Occipital lobe (tissue), 2 donors: ENCODE results near the gene CRTC1. TPM values are rescaled to one million over a fixed set of nuclear protein-coding genes. Genes with fewer than 3 reads are reported as not detected.

Source experiments
- DNase-seq: peaks from one replicate; lab custom pipeline; 2025; lab: John Stamatoyannopoulos, UW
- total RNA-seq: library from RNA; depleted of rRNA; stranded (reverse); fragments of >200 nt; gene quantifications from one replicate; pipeline ENCODE4 v1.2.3, GENCODE V29; 2014

The CRTC1 gene
- total RNA-seq, 1 donor from 2014 or later, result 6.6 TPM

DNA sequence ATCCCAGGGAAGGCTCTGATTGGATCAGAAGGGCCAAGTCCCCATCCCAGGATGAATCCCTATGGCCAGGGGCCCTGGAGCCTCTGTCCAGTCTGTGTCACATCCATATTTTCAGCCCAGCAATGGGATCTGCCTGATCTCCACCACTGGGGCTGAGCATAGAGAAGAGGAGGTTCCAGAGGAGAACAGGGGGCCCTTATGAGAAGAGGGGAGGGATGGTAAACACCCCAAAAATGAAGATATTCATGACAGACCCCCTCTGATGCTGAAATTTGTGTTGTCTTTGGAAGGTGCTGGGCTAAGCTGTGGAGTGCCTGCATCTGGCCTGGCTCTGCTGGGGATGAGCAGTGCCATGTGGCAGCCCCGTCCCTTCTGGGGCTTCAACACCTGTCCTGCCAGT is 32.2 kb upstream of the CRTC1 start:
- no peak for DNase-seq

DNA sequence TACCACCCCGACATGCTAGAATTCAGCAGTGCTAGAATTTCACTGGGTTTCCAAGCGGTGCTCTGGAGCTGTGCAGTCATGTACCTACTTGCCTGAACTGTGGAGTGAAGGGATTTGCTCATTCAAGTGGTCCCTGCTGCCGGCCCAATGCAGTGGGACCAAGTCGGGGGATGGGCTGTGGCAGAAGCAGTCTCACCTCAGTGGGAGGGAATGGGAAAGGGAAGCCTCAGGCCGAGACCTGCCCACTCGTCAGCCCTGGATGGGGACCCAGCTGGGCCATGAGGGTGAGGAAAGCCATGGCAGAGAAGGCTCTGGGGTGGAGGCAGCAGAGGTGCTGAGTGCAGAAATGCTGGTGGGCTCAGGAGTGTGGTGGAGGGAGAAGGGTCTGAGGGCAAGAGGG is 31.7 kb upstream of the CRTC1 start:
- no peak for DNase-seq

DNA sequence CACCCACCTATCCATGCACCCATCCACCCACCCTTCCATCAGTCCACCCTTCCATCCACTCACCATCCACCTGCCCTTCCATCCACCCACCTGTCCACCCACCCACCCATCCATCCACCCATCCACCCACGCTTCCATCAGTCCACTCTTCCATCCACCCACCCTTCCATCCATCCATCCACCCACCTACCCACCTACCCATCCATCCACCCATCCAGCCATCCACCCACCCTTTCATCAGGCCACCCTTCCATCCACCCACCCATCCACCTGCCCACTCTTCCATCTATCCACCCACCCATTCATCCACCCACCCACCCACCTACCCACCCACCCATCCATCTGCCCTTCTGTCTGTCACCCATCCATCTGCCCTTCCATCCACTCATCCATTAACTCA is 29.6 kb upstream of the CRTC1 start:
- DNase-seq, result no peak

DNA sequence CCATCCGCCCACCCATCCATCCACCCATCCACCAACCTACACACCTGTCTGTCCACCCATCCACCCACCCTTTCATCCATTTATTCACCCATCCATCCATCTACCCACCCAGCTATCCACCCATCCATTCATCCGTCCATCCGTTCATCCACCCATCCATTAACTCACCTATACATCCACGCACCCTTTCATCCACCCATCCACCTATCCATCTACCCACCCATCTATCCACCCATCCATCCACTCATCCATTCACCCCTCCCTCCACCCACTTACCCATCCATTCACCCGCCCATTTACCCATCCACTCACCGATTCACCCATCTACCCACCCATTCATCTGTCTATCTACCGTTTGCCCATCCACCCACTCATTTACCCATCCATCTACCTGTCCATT is 29.0 kb upstream of the CRTC1 start:
- DNase-seq, result no peak

DNA sequence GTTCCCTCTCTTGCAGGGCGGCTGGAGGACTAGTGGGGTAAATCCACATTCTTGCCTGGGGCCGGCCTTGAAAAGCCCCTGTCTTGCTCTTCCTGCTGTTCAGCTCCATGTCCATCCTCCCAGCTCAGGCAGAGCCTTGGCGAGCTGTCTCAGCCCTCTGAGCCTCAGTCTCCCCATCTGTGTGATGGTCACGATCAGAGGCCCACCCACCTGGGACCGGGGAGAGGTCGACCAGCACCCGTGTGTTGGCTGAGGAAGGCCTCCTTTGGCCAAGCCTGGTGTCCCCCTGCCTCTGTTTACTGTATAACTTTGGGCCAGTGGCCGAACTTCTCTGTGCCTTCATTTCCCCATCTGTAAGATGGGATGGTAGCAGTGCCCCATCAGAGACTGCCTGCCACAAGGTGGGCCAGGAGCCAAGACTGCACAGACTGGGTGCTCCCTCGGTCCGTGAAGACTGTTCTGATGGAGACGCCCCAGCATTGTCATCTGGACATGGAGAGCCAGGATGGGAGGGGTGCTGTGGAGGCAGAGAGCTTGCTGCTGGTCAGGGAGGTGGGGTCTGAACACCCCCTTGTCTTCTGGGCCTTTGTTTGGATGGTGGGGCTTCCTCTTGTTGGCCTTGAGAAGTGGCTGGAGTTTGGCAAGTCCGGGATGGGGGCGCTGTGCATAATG is 28.2 kb upstream of the CRTC1 start:
- DNase-seq, result no peak

DNA sequence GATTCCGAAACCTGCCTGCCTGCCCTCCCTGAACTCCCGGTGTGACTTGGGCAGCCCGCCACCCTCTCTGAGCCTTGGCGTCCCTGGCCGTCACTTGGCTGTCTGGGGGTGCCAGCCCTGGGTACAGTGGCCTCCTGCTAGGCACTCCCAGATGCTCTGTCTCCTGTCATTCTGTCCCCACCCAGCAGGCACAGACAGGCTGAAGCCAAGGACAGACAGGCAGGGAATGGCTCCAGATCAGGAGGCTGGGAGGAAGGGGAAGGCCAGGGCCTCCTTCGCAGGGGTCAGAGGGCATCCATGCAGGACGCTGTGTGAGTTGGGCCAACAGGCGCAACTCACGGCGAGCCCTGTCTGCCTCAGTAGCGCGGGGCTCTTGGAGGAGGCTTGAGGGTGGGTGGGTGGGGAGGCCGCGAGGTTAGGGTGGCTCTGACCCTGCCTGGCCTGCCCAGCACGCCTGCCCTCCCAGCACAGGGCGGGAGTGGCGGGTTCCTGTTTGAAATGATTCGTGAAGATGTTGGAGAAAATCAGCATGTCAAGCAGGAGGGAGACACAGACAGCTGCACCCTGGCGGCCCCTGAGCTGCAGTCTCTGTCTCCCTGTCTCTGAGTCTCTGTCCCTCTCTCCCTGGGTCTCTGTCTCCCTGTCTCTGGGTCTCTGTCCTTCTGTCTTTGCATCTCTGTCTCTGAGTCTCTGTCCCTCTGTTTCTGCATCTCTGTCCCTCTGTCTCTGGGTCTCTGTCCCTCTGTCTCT is 27.0 kb upstream of the CRTC1 start:
- no peak for DNase-seq

DNA sequence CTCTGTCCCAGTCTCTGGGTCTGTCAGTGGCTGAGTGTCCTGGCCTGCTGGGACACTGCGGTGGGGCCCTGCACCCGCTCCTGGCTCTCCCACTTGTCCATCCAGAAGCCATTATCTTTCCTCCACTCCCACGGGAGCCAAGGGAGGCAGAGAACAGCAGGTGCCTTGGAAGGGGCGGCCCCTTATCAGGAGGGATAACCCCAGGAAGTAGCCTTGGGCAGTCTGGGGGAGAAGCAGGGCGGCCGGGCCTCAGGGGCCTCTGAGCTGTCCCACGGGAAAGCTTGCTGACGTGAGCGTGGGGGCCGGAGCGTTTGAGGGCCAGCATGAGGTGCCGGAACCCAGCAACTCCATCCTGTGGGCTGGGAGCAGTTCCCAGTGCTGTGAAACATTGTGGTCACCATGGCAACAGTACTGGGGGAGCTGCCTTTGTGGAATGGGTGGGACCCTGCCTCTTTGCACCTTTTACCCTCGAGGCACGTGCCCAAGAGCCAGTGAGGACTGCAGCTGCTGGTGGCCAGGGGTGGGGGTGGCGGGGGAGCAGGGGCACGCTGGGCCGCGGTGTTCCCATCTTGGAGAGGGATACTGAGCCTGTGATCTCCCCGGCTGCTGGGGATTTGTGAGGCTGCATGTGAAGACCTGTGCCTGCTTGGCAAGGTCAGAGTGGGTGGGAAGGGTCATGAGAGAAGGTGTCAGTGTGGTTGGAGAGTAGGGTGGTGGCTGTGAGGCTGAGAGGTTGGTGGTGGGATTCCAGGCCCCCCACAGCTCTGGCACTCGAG is 25.7 kb upstream of the CRTC1 start:
- peak; percentile 58 for DNase-seq

DNA sequence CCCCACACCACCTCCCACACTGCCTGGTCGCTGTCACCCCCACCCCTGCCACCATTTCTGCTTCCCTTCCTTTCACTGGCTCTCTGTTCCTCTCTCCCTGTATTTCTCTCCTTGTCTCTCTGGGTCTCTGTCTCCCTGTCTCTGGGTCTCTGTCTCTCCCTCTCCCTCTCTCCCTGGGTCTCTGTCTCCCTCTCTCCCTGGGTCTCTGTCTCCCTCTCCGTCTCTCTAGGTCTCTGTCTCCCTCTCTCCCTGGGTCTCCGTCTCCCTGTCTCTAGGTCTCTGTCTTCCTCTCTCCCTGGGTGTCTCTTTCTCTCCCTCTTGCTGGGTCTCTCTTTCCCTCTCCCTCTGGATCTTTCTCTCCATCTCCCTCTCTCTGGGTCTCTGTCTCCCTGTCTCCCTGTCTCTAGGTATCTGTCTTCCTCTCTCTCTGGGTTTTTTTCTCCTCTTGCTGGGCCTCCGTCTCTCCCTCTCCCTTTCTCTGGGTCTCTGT is 25.1 kb upstream of the CRTC1 start:
- no peak for DNase-seq

DNA sequence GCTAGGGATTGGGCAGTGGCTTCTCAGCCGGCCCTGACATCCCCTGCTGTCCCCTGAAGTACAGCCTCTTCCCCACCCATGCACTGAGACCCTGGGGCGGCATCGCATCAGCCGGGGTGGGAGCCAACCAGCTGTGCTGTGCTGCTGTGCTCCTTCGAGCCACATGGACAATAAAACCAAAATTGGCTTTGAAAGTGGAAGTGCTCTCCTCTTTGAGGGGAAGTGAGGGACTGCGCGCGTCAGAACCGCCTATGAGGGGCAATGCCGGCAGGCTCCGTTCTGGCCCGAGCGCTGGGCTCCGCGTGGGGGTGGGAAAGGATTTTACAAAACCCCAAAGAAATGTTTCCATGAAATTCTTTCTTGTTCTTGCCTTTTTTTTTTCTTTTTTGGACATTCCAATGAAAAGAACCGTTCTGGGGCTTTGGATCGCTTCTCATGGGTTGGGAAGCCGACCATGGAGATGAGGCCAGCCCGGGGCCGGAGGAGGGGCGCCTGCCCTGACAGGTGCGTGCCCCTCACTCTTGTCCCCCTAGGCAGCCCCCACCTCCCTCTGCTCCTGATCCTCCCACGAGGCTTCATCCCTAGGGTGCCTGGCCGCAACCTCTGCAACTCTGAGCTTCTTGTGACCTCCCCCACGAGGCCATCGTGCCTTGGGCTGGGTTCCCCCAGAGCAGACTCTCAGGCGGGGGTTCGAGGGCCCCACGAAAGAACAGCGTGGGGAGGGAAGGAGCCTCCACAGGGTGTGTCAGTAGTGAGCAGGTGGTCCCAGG is 24.0 kb upstream of the CRTC1 start:
- no peak for DNase-seq

DNA sequence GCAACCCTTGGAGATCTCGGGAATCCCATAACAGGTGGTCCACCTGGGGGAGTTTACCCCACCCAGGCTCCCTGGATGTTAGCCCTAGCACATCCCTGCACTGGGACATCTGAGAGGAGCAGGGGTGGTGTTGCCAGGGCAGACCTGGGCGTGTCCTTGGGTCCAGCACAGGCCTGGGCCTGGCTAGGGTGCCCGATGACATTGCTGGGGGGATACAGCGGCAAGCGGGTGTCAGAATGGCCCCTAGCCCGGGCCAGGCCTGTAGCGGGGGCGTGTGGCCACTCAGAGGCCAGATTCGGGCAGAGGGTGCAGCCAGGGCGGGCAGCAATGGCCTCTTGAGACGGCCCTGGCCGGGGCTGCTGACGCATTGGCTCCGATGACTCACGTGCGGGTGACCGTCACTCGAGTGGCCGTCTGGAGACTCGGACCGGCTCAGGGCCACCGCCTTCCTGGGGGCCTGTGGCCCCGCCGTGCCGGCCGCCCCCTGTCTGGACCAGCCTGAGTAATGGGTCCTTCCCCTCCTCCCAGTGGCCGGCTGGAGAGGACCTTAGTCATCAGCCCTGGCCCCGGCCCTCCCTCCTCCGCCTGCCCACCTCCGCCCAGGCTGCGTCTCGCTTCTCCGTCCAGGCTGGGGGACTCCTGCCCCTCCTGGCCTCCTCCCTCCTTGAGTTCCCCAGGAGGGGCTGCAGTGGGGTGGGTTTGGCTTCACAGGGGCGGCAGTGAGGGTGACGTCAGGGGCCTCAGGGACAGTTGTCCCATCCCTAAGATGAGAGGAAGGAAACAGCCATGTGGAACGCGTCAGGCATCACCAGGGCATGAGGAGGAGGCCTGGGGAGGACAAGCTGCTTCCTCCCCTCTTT is 23.2 kb upstream of the CRTC1 start:
- DNase-seq, result no peak

DNA sequence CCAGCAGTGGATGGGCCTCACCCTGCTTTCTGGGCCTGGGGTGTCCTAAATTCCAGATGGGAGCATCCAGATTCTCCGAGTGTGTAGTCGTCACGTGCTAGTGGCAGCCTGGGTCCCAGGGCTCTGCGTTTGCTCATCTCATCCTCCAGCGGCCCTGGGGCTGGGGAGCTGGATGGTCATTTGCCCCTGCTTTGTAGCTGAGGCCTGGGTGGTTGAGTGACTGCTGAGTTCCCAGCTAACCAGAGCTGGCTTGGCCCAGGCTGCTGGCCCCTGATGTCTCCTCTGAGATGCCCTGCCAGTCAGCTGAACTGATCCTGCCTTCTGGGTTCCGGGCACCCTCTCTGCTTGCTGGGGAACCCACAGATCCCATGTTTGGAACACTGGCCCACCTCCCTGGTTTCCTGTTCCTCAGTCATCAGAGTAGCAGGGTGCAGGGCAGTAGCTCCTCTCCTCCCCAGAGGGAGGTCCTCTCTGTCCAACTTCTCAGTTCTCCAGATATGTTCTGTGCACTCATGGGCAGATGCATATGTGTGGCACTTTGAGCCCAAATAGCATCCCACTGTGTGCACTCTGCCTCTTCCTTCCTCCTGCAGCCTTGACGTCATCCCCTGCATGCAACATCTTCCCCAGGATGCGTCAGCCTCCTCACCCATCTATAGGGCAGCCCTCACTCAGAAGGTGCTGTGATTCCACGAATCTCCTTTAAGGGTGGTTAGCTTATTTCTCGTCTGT is 22.4 kb upstream of the CRTC1 start:
- DNase-seq, result no peak

DNA sequence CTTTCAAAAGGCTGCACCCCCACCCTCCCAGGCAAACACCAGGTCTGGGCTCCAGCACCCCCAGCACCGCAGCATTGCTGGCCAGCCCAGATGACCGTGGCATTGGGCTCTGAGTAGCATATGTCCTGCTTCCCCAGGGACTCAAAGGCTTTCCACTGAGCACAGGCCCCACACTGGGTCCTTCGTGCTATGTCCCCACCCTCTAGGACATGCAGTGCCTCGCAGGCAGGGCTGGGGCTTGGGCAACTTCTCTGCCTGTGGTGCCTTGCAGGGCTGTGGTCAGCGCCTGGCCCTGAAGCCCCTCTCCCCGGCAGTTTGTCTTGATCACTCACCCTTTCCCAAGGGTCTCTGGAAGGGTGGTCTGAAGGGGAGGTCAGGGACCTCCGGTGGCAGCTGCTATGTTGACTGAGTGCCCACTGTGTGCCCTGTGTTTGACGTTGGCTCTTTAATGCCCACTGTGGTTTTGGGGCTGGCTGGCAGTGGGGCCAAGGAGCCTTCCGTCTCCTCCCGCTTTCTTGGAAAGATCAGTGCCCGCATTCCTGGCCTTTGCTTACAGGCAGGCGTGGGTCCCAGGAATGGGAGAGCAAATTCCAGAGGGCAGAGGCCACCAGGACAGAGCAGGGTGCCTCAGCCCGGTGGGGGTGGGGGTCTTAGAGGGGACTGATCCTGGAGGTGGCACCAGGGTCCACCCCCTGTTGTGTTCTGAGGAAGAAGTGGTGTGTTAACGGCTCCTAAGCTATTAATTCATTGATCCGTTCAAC is 20.3 kb upstream of the CRTC1 start:
- no peak for DNase-seq

DNA sequence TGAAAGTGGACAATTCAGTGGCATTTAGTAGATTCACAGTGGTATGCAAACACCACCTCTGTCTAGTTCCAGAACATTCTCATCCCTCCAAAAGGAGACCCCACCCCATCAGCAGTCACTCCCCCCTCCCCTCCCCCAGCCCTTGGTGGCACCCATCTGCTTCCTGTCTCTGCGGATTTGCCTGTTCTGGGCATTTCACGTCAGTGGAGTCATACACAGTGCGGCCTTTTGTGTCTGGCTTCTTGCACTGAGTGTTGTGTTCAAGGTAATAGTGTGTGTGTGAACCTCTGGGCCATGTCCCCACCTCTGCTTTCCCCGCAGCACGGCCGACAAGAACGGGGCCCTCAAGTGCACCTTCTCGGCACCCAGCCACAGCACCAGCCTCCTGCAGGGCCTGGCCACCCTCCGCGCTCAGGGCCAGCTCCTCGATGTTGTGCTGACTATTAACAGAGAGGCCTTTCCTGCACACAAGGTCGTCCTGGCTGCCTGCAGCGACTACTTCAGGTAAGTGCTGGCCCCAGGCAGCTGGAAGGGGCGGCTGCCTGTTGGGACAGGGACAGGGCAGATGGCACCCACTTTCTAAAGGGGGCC is 19.4 kb upstream of the CRTC1 start:
- DNase-seq, result no peak

DNA sequence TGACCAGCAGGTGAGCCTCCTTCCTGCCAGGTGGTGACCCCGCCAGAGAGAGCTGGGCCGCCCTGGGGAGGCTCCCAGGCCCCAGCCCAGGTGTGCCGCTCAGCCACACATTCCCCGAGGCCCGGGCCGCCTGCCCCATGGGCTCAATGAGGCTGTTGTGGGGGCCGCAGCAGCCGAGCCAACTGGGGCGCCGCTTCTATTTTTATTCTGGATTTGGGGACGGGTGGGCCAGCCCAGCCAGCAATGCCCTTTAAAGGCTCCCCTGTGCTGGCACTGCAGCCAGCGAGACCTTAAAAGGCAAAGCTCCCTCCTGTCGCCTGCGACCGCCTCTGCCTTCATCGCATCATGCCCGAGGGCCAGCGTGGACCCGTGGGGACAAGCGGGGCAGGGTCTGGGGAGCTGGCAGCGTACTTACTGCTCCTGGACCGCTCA is 17.7 kb upstream of the CRTC1 start:
- no peak for DNase-seq

DNA sequence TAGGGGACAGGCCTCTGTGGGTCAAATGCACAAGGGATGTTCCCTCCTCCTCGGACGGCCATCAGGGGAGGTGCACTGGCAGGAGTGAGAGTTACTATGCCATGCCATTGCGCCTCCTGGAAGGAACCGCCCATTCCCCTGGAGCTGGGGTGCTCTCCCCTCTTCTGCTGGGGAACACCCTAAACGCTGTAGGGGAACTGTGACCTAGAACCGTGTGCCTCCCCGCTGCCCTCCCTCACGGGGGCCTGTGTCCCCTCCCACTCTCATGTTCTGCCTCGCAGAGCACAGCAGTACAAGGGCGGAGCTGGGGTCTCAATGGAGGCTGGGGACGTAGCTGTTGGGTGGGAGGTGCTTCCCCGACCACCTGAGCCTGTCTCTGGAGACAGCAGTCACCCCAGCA is 17.2 kb upstream of the CRTC1 start:
- DNase-seq, result no peak

DNA sequence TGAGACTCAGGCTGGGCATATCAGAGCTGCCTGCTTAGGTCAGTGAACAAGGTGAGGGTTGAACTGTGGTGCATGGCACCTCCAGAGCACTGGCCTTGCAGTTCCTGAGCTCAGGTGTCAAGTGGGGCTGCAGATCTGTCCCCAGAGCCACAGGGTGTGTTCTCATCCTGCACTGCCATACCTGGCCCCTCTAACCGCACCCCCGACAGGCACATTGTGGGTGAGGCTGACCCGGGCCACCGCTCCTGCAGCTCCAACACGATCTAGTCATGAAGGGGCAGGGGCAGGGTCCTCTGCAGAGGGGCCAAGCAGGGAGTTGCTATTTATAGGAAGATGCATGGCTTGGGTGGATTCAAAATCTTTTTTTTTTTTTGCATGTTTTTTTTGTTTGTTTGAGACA is 16.7 kb upstream of the CRTC1 start:
- no peak for DNase-seq

DNA sequence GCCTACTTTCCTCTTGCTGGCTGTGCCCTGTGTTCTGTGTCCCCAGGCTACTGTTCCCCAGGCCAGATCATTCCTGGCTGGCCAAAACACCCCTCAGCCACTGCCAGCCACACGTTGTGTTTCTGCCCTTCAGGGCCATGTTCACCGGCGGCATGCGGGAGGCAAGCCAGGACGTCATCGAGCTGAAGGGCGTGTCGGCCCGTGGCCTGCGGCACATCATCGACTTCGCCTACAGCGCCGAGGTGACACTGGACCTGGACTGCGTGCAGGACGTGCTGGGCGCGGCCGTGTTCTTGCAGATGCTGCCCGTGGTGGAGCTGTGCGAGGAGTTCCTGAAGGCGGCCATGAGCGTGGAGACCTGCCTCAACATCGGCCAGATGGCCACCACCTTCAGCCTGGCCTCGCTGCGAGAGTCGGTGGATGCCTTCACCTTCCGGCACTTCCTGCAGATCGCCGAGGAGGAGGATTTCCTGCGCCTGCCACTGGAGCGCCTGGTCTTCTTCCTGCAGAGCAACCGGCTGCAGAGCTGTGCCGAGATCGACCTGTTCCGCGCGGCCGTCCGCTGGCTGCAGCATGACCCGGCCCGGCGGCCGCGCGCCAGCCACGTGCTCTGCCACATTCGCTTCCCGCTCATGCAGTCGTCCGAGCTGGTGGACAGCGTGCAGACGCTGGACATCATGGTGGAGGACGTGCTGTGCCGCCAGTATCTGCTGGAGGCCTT is 15.8 kb upstream of the CRTC1 start:
- DNase-seq, result no peak

DNA sequence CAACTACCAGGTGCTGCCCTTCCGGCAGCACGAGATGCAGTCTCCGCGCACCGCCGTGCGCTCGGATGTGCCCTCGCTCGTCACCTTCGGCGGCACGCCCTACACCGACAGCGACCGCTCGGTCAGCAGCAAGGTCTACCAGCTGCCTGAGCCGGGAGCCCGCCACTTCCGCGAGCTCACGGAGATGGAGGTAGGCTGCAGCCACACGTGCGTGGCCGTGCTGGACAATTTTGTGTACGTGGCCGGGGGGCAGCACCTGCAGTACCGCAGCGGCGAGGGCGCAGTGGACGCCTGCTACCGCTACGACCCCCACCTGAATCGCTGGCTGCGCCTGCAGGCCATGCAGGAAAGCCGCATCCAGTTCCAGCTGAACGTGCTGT is 15.2 kb upstream of the CRTC1 start:
- DNase-seq, result no peak
